Islet of Langerhans (tissue), 1 donor: ENCODE measurements around the gene ALKBH1.
"Not testable (repeated sequence)": the region's sequence is repeated elsewhere in the genome, so short reads cannot be mapped to it uniquely, and the experiment has no call there.

Experiments
- FAIRE-seq: peaks from one replicate; lab custom pipeline; 2011; peaks lifted over from hg19 to GRCh38; lab: Jason Lieb, UNC

The ALKBH1 gene

GRCh38 chr14:77667331-77667730 is 40.5 kb downstream of the ALKBH1 start:
- no peak for FAIRE-seq

- no peak for FAIRE-seq
Observed at GRCh38 chr14:77663293-77663692, 44.5 kb downstream of the ALKBH1 start.

GRCh38 chr14:77661562-77661961 is 46.3 kb downstream of the ALKBH1 start:
- FAIRE-seq, result not testable (repeated sequence)

- FAIRE-seq, result no peak
Observed at GRCh38 chr14:77660754-77661153, 47.1 kb downstream of the ALKBH1 start.

- FAIRE-seq, result no peak
Observed at GRCh38 chr14:77659831-77660230, 48.0 kb downstream of the ALKBH1 start.

- FAIRE-seq, result no peak
Observed at GRCh38 chr14:77657280-77657679, 50.5 kb downstream of the ALKBH1 start.

- FAIRE-seq, result no peak
Observed at GRCh38 chr14:77654001-77654441, 53.8 kb downstream of the ALKBH1 start.

- no peak for FAIRE-seq
Observed at GRCh38 chr14:77649326-77649725, 58.5 kb downstream of the ALKBH1 start.

GRCh38 chr14:77648520-77649200 is 59.2 kb downstream of the ALKBH1 start:
- FAIRE-seq, result no peak

- FAIRE-seq, result no peak
Observed at GRCh38 chr14:77647853-77648252, 60.0 kb downstream of the ALKBH1 start.

- no peak for FAIRE-seq
Observed at GRCh38 chr14:77646907-77647306, 60.9 kb downstream of the ALKBH1 start.

GRCh38 chr14:77645520-77646230 is 62.1 kb downstream of the ALKBH1 start:
- FAIRE-seq, result no peak

- FAIRE-seq, result no peak
Observed at GRCh38 chr14:77642407-77642806, 65.4 kb downstream of the ALKBH1 start.

- no peak for FAIRE-seq
Observed at GRCh38 chr14:77641534-77642341, 66.1 kb downstream of the ALKBH1 start.

- no peak for FAIRE-seq
Observed at GRCh38 chr14:77640756-77641533, 66.9 kb downstream of the ALKBH1 start.

GRCh38 chr14:77638771-77639171 is 69.1 kb downstream of the ALKBH1 start:
- FAIRE-seq, result no peak

- FAIRE-seq, result not testable (repeated sequence)
Observed at GRCh38 chr14:77635869-77636268, 72.0 kb downstream of the ALKBH1 start.

- FAIRE-seq, result not testable (repeated sequence)
Observed at GRCh38 chr14:77635466-77635865, 72.4 kb downstream of the ALKBH1 start.

GRCh38 chr14:77630111-77630510 is 77.7 kb downstream of the ALKBH1 start:
- FAIRE-seq, result no peak

- FAIRE-seq, result no peak
Observed at GRCh38 chr14:77625360-77625759, 82.5 kb downstream of the ALKBH1 start.

- FAIRE-seq, result no peak
Observed at GRCh38 chr14:77623201-77623600, 84.6 kb downstream of the ALKBH1 start.
